ENCODE measurements around the gene EN1. TPM values are rescaled to one million over a fixed set of nuclear protein-coding genes. Genes with fewer than 3 reads are reported as not detected.

The EN1 gene
- polyA plus RNA-seq, 1 donor (not counting 4 experiments of a cell fraction or from before 2014, with no cell fraction given), result 0.05 TPM

GRCh38 chr2:118836411-118836930 lies 11.0 kb downstream of the EN1 start:
- Histone ChIP-seq H3K4me3 (ENCODE audit: control insufficient read depth in 2 of 3, extremely low read depth in 1 of 3, insufficient read depth in 2 of 3, low read depth in 1 of 3, low read length in 3 of 3) (peak overlapping the region in 1 of 3 experiments; percentile 60), H3K27me3 (ENCODE audit: control insufficient read depth, extremely low read depth, insufficient read depth, low read length) (peaks cover 60% of the 10 kb centered on the region), H3K9ac (ENCODE audit: control insufficient read depth, extremely low read depth, insufficient read depth, low read length) (no peak overlapping the region)

GRCh38 chr2:118835746-118836410 lies 11.6 kb downstream of the EN1 start:
- peak overlapping the region; percentile 5 to 60 (median 44) for H3K4me3 ChIP-seq (ENCODE audit: control insufficient read depth in 2 of 3, extremely low read depth in 1 of 3, insufficient read depth in 2 of 3, low read depth in 1 of 3, low read length in 3 of 3)
- H3K9me1 ChIP-seq (ENCODE audit: control insufficient read depth, extremely low read depth, insufficient read depth, low read length), result no peaks in the 10 kb centered on the region
- no peak overlapping the region for H3K9ac ChIP-seq (ENCODE audit: control insufficient read depth, extremely low read depth, insufficient read depth, low read length)
- H3K4me2 ChIP-seq (ENCODE audit: control insufficient read depth, extremely low read depth, insufficient read depth, low read depth, low read length), result peak overlapping the region; percentile 78
- peaks cover 4% of the 10 kb centered on the region for H3K4me1 ChIP-seq (ENCODE audit: control insufficient read depth, extremely low read depth, insufficient read depth, low read length)
- peak overlapping the region; percentile 31 for H2AFZ ChIP-seq (ENCODE audit: control insufficient read depth, low read length)
- FAIRE-seq (no peak), DNase-seq (ENCODE audit: low read depth, low spot score) (no peak)
- no peaks in the 10 kb centered on the region for H3K79me2 ChIP-seq (ENCODE audit: control insufficient read depth, insufficient read depth, low read length)
- no peak for TF ChIP-seq EZH2 (IDR thresholded peaks at IDR 0.05; ENCODE audit: low read length)
- no peak for TF ChIP-seq CTCF (optimal IDR thresholded peaks at IDR 0.05 in 1 of 3, IDR thresholded peaks at IDR 0.05 in 1 of 3, conservative IDR thresholded peaks at IDR 0.05 in 1 of 3; ENCODE audit: extremely low read depth in 1 of 3, insufficient read depth in 2 of 3, low read length in 3 of 3)
- H3K36me3 ChIP-seq (ENCODE audit: control insufficient read depth in 2 of 2, extremely low read depth in 1 of 2, insufficient read depth in 2 of 2, low read length in 2 of 2), result no peaks in the 10 kb centered on the region
- H4K20me1 ChIP-seq (ENCODE audit: control insufficient read depth, extremely low read depth, insufficient read depth, low read length), result no peaks in the 10 kb centered on the region
- no peaks in the 10 kb centered on the region for H3K9me3 ChIP-seq (ENCODE audit: control insufficient read depth, low read depth, low read length)
- dilution Hi-C loops (cut with MboI; ENCODE audit: extremely low pct_ligation_motif_present, low sequenced_read_pairs), result no loop called here
- peaks cover 64% of the 10 kb centered on the region for H3K27me3 ChIP-seq (ENCODE audit: control insufficient read depth, extremely low read depth, insufficient read depth, low read length)
- no peak overlapping the region for H3K27ac ChIP-seq (ENCODE audit: control insufficient read depth, insufficient read depth, low read length)

More at GRCh38 chr2:118836411-118836930, 11.0 kb downstream of the EN1 start:
- H3K79me2 ChIP-seq (ENCODE audit: control insufficient read depth, insufficient read depth, low read length), result no peaks in the 10 kb centered on the region
- FAIRE-seq (no peak), DNase-seq (ENCODE audit: low read depth, low spot score) (no peak)
- peak overlapping the region; percentile 78 for H3K4me2 ChIP-seq (ENCODE audit: control insufficient read depth, extremely low read depth, insufficient read depth, low read depth, low read length)
- peaks cover 4% of the 10 kb centered on the region for H3K4me1 ChIP-seq (ENCODE audit: control insufficient read depth, extremely low read depth, insufficient read depth, low read length)
- TF ChIP-seq EZH2 (IDR thresholded peaks at IDR 0.05; ENCODE audit: low read length), result no peak
- TF ChIP-seq CTCF (optimal IDR thresholded peaks at IDR 0.05 in 1 of 3, IDR thresholded peaks at IDR 0.05 in 1 of 3, conservative IDR thresholded peaks at IDR 0.05 in 1 of 3; ENCODE audit: extremely low read depth in 1 of 3, insufficient read depth in 2 of 3, low read length in 3 of 3), result no peak
- H2AFZ ChIP-seq (ENCODE audit: control insufficient read depth, low read length), result no peak overlapping the region
- no peak overlapping the region for H3K27ac ChIP-seq (ENCODE audit: control insufficient read depth, insufficient read depth, low read length)
- H3K36me3 ChIP-seq (ENCODE audit: control insufficient read depth in 2 of 2, extremely low read depth in 1 of 2, insufficient read depth in 2 of 2, low read length in 2 of 2), result no peaks in the 10 kb centered on the region
- H3K9me3 ChIP-seq (ENCODE audit: control insufficient read depth, low read depth, low read length), result no peaks in the 10 kb centered on the region
- no peaks in the 10 kb centered on the region for H3K9me1 ChIP-seq (ENCODE audit: control insufficient read depth, extremely low read depth, insufficient read depth, low read length)
- H4K20me1 ChIP-seq (ENCODE audit: control insufficient read depth, extremely low read depth, insufficient read depth, low read length), result no peaks in the 10 kb centered on the region
- dilution Hi-C loops (cut with MboI; ENCODE audit: extremely low pct_ligation_motif_present, low sequenced_read_pairs), result no loop called here

Measured in keratinocyte (primary cell).